Measurements from ENCODE around the gene POLR1H. TPM values are rescaled to one million over a fixed set of nuclear protein-coding genes. Genes with fewer than 3 reads are reported as not detected.

The POLR1H gene
- total RNA-seq, 4 donors from 2014 or later, result 13.2 to 35.8 (median 19.8) TPM

DNA sequence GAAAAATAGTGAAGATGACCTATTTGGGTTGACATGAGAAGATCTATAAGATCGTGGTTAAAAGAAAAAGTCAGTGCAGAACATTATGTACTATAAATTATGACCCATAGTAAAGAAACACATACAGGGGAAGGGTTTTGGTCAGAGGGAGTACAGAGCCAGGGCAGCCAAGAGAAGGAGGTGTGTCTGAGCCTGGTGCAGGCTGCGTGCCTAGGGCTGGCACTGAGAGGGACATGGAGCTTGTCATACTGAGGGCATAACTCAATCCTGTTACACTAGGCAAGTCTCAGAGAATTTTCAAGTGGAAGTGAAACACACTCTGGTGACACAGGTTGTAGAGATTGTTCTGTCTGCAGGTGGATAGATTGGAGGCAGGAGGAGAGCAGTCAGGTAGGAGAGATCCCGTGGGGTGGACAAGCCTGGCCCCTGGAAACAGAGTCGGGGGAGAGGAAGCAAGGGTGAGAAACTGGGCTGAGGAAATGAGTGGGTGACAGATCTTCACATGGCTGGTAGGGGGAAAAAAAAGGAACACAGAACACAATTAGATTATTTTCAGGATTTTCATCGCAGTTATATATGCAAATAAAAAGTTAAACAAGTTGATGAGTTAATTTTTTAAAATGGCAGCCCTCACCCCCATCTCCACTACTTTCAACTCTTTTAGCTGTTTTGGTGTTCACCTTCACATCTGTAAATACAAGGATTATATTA lies 33.0 kb downstream of the POLR1H start:
- Histone ChIP-seq H3K27me3 (peaks cover 0 to 97% (median 0%) of the 10 kb centered on the region in 4 donors), H3K4me1 (peaks cover 0 to 13% (median 0%) of the 10 kb centered on the region in 3 donors), H3K36me3 (no peaks in the 10 kb centered on the region), H3K27ac (no peak overlapping the region), H3K4me3 (no peak overlapping the region), H3K9me3 (no peaks in the 10 kb centered on the region)
- no peak for TF ChIP-seq POLR2A (IDR thresholded peaks at IDR 0.05)
- TF ChIP-seq, protein P1, sequence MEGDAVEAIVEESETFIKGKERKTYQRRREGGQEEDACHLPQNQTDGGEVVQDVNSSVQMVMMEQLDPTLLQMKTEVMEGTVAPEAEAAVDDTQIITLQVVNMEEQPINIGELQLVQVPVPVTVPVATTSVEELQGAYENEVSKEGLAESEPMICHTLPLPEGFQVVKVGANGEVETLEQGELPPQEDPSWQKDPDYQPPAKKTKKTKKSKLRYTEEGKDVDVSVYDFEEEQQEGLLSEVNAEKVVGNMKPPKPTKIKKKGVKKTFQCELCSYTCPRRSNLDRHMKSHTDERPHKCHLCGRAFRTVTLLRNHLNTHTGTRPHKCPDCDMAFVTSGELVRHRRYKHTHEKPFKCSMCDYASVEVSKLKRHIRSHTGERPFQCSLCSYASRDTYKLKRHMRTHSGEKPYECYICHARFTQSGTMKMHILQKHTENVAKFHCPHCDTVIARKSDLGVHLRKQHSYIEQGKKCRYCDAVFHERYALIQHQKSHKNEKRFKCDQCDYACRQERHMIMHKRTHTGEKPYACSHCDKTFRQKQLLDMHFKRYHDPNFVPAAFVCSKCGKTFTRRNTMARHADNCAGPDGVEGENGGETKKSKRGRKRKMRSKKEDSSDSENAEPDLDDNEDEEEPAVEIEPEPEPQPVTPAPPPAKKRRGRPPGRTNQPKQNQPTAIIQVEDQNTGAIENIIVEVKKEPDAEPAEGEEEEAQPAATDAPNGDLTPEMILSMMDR (IDR thresholded peaks at IDR 0.05), result no peak
- intact Hi-C loops (cut with DNase I), result no loop called here
- 62 to 77% methylated on average over 5 of the region's 5 CpGs for WGBS, 2 donors
- DNase-seq, result no peak

DNA sequence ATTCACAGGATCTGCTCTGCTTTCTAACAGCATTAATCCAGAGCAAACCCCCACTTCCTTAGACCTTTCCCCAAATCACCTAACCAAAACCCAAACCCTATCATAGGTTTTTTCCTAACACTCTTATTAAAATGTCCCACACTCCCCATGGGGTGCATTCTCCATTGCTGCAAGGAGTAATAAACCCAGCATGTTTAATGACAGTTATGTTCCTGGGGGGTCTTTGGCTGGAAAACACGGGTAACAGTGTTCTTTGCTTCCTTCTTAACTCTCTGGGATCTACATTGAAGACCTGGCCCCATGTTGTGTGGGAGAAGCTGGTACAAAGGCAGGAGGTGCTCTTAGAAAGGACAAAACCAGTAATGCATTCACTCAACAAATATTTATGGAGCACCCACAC lies 35.8 kb downstream of the POLR1H start:
- Histone ChIP-seq H3K9me3 (no peaks in the 10 kb centered on the region), H3K4me3 (no peak overlapping the region), H3K27ac (no peak overlapping the region), H3K27me3 (peaks cover 0 to 94% (median 0%) of the 10 kb centered on the region in 4 donors), H3K4me1 (peaks cover 14 to 25% (median 16%) of the 10 kb centered on the region in 3 donors), H3K36me3 (no peaks in the 10 kb centered on the region)
- TF ChIP-seq, protein P1 (IDR thresholded peaks at IDR 0.05), result no peak
- no peak for TF ChIP-seq POLR2A (IDR thresholded peaks at IDR 0.05)
- no peak for DNase-seq
- intact Hi-C loops (cut with DNase I), result no loop called here
- WGBS, 2 donors, result 67 to 73% methylated on average over 1 of the region's 1 CpG

- no peak for DNase-seq
- Histone ChIP-seq H3K36me3 (no peaks in the 10 kb centered on the region), H3K4me1 (peaks cover 22 to 33% (median 23%) of the 10 kb centered on the region in 3 donors), H3K27ac (no peak overlapping the region), H3K9me3 (no peaks in the 10 kb centered on the region), H3K4me3 (no peak overlapping the region), H3K27me3 (peaks cover 0 to 80% (median 0%) of the 10 kb centered on the region in 4 donors)
- intact Hi-C loops (cut with DNase I), result no loop called here
- TF ChIP-seq, protein P1 (IDR thresholded peaks at IDR 0.05), result no peak
- no peak for TF ChIP-seq POLR2A (IDR thresholded peaks at IDR 0.05)
- 72 to 73% methylated on average over 4 of the region's 4 CpGs for WGBS, 2 donors
These were observed 37.1 kb downstream of the POLR1H start for GRCh38 chr6:30097902-30098768.

DNA sequence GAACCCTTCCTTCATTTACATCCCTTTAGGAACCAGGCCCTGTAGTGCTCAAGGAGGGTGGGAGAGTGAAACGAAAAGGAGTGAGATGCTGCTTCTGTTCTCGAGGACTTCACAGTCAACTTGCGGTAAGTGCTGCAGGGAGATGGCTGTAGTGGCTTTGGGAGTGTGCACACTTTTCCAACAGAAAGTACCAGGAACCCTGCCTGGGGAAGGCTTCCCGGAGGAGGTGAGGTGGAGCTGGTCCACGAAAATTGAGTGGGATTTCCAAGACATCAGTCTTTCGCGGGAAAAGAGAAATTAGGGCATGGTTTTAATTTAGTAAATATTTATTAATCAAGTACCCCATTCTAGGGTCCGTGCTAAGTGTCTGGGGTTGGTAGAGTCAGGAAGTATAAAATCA lies 39.1 kb downstream of the POLR1H start:
- TF ChIP-seq, protein P1 (IDR thresholded peaks at IDR 0.05), result no peak
- TF ChIP-seq POLR2A (IDR thresholded peaks at IDR 0.05), result no peak
- intact Hi-C loops (cut with DNase I), result no loop called here
- WGBS, 2 donors, result 39 to 43% methylated on average over 8 of the region's 8 CpGs

More for the DNA sequence above, 39.1 kb downstream of the POLR1H start:
- Histone ChIP-seq H3K27me3 (peaks cover 0 to 76% (median 0%) of the 10 kb centered on the region in 4 donors), H3K4me3 (peak overlapping the region; percentile 27 to 66 (median 48)), H3K27ac (peak overlapping the region in 3 of 4 donors; percentile 83 to 89 (median 85)), H3K9me3 (no peaks in the 10 kb centered on the region), H3K36me3 (no peaks in the 10 kb centered on the region), H3K4me1 (peaks cover 22 to 42% (median 27%) of the 10 kb centered on the region in 3 donors)
- no peak for DNase-seq

Measured in esophagus squamous epithelium (tissue), 5 donors.